DOHH2 (cell line): ENCODE measurements around the gene ARL11.

Source experiments
- CTCF ChIP-seq: fragments of 200-600 bp; sonication (generic); IDR thresholded peaks from one replicate; pipeline ENCODE4 v1.5.1; 2014; ENCODE audit warnings: antibody characterized with exemption, mild to moderate bottlenecking, low read depth, low read length; ENCODE audit not compliant: poor library complexity, severe bottlenecking
- EZH2phosphoT487 ChIP-seq: fragments of 200-600 bp; sonication (generic); IDR thresholded peaks from 2 replicates; pipeline ENCODE4 v1.6.1; 2017; ENCODE audit warnings: borderline replicate concordance, mild to moderate bottlenecking, antibody characterized with exemption, low read length, moderate library complexity, mixed read lengths

- TF ChIP-seq CTCF (no peak), EZH2phosphoT487 (no peak)
These were observed 17.1 kb downstream of the ARL11 start for GRCh38 chr13:49645451-49645850.
